ENCODE measurements around the gene SEPTIN12.

Gene SEPTIN12

GRCh38 chr16:4787627-4788482 lies at the start of gene SEPTIN12:
Gene SEPTIN12 (minus strand): TSS chr16:4788345. CDS start chr16:4787645, 700 bp downstream.
- no peak for DNase-seq

- no peak for DNase-seq
Measured at GRCh38 chr16:4836727-4837126, 48.6 kb upstream of the SEPTIN12 start.

GRCh38 chr16:4833584-4833983 lies 45.4 kb upstream of the SEPTIN12 start:
- DNase-seq: no peak

GRCh38 chr16:4832698-4833343 lies 44.7 kb upstream of the SEPTIN12 start:
- no peak for DNase-seq

GRCh38 chr16:4831616-4832015 lies 43.5 kb upstream of the SEPTIN12 start:
- DNase-seq: no peak

- no peak for DNase-seq
Measured at GRCh38 chr16:4830408-4830807, 42.3 kb upstream of the SEPTIN12 start.

- no peak for DNase-seq
Measured at GRCh38 chr16:4828567-4829321, 40.6 kb upstream of the SEPTIN12 start.

- DNase-seq: no peak
Measured at GRCh38 chr16:4826980-4827379, 38.8 kb upstream of the SEPTIN12 start.

- no peak for DNase-seq
Measured at GRCh38 chr16:4826526-4826925, 38.4 kb upstream of the SEPTIN12 start.

- no peak for DNase-seq
Measured at GRCh38 chr16:4825196-4825595, 37.1 kb upstream of the SEPTIN12 start.

GRCh38 chr16:4820652-4821051 lies 32.5 kb upstream of the SEPTIN12 start:
- DNase-seq: no peak

- no peak for DNase-seq
Measured at GRCh38 chr16:4814542-4815173, 26.5 kb upstream of the SEPTIN12 start.

GRCh38 chr16:4814046-4814445 lies 25.9 kb upstream of the SEPTIN12 start:
- DNase-seq: no peak

- DNase-seq: no peak
Measured at GRCh38 chr16:4813251-4814003, 25.3 kb upstream of the SEPTIN12 start.

GRCh38 chr16:4811773-4812172 lies 23.6 kb upstream of the SEPTIN12 start:
- no peak for DNase-seq

GRCh38 chr16:4811242-4811641 lies 23.1 kb upstream of the SEPTIN12 start:
- no peak for DNase-seq

GRCh38 chr16:4806280-4806679 lies 18.1 kb upstream of the SEPTIN12 start:
- no peak for DNase-seq

GRCh38 chr16:4805231-4805630 lies 17.1 kb upstream of the SEPTIN12 start:
- no peak for DNase-seq

- DNase-seq: no peak
Measured at GRCh38 chr16:4803898-4804762, 16.0 kb upstream of the SEPTIN12 start.

- no peak for DNase-seq
Measured at GRCh38 chr16:4803401-4803844, 15.3 kb upstream of the SEPTIN12 start.

GRCh38 chr16:4802659-4803287 lies 14.6 kb upstream of the SEPTIN12 start:
- DNase-seq: peak; percentile 82 to 85

Measured in stimulated activated CD4-positive, alpha-beta T cell treated with anti-CD3 and anti-CD28 coated beads, Interleukin-2, amount 100 ng/mL, for 48 hours (primary cell).